Middle frontal gyrus (tissue), 1 donor: ENCODE results near the gene SLX1A.
"Not testable (repeated sequence)": the region's sequence is repeated elsewhere in the genome, so short reads cannot be mapped to it uniquely, and the experiment has no call there.

Experiments used
- DNase-seq: peaks from one replicate; pipeline ENCODE4 v3.0.0-alpha.2; 2015; ENCODE audit warnings: low spot score; ENCODE audit errors: extremely low spot score

Gene SLX1A

DNA sequence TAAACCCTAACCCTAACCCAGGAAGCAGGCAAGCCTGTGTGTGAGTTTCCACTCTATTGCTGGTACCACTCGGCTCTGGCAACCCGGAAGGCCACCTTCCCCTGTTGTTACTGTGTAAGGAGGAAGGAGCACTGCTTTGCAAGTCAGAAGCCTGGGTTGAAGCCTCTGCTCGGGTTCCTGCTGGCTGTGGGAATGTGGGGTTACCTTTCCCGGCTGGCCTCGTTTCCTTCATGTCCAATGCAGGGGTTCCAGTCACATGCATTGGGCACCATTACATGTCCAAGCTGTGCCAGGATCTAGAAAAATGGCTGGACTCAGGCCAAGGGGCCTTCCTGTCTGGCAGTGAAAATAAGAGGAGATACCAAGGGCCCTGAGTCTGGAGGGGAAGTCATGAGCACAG is 23.4 kb downstream of the SLX1A start:
- DNase-seq, result not testable (repeated sequence)
